HG03432 (cell line): ENCODE measurements around the gene RNF26.
A peak's percentile ranks its signal among the peaks of the same experiment; 100 is the strongest.

Source experiments
- ATAC-seq: cut with Tn5 transposase; IDR thresholded peaks from one replicate; pipeline ENCODE4 v1.9.1; 2021; ENCODE audit warnings: mild to moderate bottlenecking, moderate library complexity; ENCODE audit not compliant: unreplicated experiment

The RNF26 gene

DNA sequence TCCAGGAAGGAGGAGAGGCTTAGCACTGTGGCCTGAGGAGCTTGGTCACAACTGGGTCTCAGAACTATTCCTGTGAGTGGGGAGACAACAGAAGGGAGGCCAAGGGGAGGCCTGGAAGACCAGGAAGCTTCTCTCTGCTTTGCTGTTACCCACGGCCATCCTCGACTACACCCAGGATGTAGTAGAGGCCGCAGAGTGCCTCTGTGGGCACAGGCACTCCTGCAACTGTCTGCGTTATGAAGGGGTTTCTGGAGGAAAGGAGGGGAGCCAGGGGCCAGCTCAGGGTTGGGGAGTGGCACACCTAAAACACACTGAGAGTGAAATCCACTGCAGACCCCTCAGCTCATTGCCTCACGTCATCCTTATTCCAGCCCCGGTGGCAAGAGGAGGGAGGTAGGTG lies 16.0 kb downstream of the RNF26 start:
- ATAC-seq = no peak

DNA sequence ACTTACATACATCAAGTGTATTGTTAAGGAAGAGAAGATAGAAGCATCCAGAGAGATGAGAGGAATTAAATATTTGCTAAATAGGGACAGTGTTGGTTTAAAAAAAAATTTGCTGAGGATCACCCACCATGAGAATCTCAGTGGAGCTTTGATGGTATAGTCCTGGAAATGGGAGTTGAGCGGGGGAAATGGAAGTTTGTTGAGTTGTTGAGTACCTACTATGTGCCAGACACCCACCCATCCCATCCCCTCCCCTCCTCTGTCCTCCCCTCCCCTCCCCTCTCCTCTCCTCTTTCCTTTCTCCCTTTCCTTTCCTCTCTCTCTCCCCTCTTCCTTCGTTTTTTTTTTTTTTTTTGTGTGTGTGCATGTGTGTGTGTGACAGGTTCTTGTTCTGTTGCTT lies 16.9 kb downstream of the RNF26 start:
- no peak for ATAC-seq

DNA sequence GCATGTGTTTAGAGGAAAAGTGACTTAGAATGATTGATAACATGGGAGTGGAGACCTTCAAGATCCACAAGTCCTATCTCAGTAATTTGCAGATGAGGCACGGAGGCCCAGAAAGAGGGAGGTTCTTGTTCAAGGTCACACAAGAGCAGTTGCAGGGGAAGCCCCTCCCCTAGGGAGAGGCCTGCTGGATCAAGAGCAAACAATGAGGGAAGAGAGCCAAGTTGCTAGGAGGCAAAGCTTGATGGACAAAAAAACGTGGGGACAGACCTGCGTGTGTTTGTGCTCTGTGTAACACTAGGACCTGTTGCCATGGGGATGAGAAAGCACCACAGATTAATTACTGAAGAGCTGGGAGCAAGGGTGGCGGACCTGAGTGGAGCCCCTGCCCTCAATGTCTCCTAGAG lies 18.5 kb downstream of the RNF26 start:
- no peak for ATAC-seq

DNA sequence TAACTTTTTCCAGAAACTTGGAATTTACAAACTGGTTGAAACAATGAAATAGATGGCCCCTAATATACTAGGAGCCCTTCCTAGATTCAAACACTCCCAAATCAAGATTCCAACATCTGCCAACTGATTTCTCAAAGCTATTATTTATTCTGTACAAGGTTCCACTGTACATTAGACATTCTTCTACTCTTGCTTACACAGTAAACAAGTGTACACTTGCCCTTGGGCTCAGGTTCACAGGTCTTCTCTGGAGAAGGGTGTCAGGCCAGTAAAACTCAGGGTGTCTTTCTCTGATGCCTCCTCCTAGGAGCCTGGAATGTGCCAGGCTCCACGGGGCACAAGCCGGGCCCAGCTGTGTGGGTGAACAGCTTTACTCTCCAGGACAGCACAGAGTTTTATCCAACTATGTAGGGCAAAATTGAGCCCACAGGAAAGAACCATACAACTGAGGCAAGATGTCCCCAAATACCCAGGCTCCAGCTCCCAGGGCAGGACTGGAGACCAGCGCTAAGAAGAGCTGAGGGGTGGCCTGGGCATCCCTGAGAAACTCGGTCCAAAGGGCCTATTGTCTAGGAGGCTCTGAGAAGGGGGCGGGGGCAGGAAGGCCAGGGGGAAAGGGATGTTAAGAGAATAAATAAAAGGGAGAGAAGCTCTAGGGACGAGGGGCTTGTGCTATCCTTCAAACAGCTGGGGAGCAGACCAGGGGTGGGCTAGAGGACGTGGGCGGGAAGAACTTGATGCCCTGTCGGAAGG lies 20.9 kb downstream of the RNF26 start:
- ATAC-seq = no peak

DNA sequence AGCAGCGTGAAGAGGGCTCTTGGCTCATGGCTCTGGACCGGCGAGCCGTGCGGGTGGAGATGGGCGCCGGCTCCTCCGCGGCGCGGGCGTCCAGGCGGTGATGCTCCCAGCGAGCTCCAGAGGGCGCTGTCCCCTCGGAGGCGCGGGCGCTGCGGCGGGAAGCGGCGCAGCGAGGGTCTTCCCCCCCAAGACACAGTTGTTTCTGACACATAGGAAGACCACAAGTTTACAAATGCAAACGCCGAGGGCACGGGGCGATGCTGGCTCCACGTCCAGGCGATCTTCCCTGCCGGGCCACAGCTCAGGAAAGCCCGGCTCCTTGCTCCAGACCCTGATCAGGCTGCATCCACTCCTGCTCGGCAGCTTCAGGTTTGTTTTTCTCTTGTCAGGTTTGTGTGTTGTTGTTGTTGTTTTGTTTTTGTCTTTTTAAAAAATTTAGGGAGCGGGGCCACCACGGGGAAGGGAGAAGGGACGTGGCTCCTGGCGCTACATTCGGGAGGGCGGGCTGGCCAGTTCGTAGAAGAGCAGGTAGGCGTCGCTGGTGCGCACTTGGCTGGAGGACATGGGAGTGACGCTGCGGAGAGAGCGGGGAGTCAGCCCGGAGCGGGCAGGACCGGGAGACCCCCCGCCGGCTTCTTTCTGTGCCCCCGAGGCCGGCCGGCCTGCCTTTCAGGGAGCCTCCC lies 22.2 kb downstream of the RNF26 start:
- ATAC-seq = peak; percentile 78

DNA sequence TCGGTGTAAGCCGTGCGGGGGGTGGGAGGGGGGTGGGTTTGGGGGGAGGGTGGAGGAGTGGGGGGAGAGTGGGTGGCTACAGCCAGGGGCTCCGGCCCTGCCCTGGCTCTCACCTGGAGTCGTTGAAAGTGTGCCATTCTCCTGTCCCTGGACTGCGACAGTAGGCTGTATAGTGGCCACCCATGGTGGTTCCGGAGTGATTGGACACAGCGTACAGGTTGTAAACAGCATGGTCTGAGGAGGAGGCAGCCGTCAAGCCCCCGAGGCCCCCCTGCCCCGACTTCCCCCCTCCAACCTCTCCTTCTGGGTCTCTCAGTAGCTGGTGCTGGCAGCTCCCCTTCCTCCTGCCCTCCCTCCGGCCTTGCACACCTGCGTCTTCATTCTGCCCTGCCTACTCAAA lies 22.7 kb downstream of the RNF26 start:
- ATAC-seq = no peak

DNA sequence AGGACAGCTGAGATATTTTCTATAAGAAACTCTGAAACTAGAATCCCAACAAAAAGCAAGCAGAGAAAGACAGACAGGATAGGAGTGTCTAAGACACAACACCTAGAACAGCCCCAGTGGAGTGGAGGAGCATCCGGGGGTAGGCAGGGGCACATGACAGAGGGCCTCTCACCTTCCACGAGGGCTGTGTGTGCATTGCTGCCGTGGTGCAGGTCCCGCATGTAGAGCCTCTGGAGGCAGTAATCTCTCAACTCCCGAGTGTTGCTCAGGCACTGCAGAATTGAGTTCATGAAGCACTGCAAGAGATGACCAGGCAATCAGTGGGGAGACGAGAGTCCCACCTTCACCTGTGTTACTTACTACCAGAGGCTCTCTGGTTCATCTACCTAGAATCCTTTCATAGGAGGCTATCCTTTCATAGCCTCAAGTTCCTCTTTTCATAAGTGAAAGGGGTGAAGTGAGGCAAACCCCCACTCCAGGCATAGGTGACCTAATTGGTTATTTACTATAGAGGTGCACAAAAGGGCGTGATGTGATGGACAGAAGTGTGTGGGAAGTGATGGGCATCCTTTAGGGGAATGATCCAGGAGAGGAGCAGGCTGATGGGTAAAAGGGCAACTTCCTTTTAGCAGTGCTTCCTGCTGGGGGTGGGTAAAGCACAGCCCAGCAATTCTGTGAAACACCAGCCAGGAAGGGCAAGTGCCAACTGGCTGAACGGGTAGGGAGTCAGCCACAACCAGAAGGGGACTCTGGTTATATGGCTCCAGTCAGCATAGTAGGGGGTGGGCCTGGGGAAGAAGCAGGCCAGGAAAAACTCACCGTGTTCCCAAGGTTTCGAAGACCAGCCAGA lies 25.3 kb downstream of the RNF26 start:
- no peak for ATAC-seq

DNA sequence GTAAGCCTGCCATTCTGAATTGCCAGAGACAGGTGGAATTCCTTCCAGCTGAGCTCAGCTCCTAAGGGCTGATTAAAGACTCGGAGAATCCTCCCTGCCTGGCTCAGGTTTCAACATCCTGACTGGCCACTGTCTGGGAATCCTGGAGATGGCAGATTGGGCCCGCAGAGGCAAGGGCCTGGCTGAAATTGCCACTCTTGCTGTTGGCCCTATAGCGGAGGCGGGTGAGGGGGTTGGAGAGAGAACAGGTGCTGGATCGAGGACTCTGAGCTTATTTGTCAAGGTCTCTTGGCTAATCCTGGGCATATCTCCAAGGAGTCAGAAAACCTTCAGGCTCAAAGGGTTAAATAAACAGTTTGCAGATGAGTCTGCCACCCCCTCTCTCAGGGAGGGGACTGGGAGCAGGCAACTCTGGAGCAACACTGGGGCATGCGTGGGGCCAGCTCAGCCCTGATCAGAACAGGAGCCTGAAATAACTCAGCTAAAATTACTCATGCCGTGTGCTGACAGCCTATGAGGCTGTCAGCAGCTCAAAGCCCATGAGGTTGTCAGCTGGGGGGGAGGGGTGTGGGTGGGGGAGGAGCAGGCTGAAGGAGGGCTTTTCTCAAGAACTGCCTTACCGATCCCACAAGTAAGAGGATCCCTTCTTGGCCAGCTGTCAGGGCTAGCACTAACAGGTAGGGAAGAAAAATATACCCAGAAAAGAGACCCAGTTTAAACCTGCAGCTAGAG lies 26.9 kb downstream of the RNF26 start:
- no peak for ATAC-seq

DNA sequence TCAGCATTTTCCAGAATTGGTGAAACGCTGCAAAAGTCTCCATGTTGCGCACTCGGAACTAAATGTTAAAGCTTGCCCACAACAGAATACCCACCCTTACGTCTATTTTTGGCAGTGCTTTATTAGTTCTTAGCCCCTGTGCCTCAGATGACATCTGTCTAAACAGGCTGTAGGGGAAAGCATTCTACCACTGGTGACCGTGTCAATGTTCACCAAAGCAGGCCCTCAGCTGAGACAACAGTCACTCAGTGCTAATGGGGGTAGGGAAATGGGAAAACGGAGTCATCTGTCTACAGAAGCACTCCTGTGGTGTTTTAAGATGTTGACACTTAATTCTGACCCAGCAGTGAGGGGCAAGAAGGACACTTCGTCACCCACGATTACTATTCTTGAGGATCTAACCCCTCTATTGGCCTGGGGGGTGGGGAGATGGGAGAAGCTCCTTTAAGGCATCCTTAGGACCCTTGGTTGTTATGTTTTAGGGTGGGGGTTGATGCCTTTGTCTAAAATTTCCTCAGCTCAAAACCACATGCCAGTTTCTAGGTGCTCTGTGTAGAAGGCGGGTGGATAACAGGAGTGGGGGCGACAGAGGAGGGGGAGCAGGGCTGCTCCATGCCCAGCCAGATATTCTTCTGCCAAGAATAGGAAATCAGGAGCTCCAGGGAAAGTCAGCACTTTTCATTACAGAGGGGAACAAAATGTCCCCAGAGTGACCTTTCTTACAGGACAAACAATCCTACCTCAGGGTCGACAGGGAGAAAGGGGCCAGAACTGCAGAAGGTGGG lies 27.8 kb downstream of the RNF26 start:
- no peak for ATAC-seq

DNA sequence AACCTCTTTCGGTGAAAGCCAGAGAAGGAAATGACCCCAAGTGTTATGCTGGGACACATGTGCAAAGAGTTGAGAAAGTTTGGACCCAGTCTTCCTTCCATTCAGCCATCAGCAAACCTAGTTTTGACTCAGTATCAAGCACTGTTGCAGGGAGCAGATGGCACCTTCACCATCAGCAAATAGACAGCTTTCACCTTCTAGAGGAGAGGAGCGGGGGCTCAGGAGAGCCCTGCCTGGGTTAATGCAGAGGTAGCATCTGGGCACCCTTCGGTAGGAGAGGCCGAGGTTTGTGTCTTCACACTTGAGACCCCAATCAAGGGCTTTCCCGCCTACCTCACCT lies 28.4 kb downstream of the RNF26 start:
- no peak for ATAC-seq

DNA sequence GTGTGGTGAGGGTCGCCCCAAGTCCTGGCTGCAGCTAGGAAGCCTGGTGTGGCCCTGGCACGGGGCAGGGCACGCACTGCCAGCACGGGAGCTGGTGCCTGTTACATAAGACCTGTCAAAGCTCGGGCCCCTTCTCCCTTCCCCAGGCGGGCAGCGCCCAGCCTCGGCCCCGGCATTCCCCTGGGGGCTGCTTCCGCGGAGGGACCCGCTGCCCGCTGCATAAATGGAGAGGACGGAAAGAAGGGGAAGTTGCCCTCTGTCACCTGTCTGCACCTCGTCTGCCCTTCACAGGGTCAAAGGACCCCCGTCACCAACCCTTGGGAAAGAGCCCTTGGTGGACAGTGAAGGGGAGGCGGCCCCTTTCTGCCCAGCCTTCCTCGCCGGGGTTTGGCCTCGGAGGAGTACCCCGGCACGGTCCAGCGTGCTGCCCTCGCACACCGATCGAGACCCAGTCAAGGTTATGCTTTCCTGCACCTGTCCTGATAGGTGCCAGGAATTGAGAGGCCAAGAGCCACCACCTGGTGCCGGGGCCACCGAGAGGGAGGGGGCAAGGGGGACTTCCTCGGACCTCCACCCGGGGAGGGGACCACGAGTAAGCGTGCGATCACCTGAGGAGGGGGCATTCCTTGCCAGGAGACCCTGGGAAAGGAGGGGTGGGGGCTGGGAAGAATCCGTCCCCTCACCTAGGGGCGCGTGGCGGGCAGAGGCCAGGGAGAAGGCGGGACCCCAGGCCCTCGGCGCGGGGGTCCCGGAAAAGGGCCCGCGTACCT lies 28.9 kb downstream of the RNF26 start:
- no peak for ATAC-seq

DNA sequence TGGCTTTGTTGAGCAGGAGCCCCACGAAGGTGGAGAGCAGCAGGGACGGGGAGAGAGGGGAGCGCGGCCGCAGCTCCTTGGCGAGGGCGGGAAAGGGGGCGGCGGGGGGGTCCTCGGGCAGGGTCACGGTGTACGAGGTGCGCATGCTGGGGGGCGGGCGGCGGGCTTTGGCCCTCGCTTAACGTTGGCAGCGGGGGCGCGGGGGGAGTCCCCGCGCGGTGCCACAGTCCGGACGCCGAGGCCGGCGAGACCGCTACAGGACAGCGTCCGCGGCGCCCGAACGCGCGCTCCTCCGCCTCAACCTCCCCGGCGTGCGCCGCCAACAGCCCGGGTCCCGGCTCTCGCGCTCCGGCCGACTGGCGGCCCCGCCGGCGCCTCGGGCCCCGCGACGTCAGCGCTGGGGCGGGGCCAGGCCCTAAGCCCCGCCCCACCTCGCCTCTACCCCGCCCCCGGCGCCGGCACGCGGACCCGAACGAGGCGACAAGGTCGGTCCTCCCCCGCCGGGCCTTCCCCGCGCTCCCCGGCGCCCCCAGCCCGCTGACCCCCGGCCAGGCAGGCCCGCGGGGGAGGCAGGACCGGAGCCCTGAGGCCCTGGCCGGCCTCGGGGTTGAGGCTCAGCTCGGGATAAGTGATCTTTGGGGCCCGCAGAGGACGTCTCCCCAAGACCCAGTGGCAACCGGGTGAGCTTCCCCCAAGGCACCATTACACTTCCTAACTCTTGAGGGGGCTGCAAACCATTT lies 29.7 kb downstream of the RNF26 start:
- ATAC-seq = no peak

DNA sequence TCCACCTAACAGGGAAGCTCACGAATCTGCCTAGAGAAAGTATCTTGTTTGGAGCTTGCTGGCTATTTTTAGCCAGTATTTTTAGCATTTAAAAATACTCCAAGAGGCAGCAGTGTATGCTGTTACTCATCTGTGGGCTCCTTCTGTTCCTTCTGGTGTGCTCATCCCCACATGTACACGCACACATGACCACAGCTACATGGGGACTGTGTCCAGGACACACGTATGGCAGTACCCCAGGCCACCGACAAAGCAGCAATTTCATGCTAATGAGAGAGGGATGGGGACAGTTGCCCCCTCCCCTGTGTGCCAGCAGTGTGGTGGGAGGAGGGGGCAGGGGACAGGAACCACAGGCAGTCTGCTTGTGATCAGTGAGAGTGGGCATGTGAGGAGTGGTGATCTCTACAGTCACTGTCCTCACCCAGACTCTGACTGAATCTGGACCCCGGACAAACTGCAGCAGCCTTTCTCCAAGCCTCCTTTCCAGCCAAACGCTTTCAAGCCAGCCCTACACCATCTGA lies 30.8 kb downstream of the RNF26 start:
- no peak for ATAC-seq

DNA sequence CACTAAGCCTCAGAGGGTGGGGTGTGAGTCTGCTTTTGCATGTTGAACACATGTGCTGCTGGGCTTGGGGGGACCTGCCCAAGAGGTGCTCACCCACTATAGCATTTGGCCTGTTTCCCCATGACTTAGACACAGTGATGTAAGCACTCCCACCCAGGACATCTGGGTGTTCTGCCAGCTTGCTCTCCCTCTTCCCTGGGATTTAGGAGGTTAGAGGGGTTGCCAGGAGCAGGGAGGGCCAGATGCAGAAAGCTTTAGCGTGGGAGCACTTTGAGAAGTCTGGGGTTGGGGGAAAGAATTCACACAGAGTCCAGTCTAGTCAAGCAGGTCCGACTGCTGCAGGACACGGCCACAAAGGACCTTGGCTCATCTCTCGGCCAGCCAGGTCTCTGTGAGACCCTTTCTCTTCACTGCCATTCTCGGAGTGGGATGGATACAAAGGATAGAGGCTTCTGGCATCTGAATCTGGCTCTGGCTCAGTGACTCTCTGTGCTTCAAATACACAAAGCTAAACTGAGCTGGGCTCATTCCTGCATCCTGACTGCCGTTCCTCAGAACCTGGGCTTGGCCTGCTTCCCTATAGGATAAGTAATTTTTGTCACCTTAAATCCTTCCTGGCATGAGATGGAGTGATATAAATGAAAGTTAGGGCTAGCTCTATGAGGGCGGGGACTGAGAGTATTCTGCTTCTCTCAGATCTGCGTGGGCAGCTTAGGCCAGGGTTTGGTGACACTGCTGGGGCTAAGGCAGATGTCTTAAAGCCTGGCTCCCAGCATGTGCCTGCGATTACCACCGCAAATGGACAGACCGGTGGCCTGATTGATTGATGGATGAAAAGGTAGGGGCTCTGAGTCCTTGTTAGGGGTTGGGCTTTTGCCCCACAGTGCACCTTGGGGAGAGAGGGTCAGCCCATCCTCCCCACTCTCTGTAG lies 32.6 kb downstream of the RNF26 start:
- no peak for ATAC-seq

DNA sequence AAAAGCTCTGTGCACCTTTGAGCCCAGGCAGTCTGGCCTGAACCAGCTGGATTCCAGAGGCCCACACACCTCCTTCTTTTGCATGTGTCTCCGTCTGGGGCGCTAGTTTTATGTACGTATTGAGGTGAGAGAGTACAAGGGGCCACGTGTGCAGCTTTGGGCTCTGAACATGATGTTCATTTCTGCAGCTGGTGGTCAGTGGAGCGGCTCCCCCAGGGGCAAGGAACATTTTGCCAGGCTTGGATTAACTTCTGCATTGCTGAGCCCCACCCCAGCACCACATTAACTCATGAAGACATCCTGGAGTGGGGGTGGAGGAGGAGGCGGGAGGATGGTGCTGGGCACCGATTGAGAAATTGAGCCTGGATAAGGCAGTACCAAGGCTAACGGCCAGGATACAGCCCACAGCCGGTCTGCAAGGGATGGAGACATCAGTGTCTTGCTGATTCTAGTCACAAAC lies 33.4 kb downstream of the RNF26 start:
- no peak for ATAC-seq

DNA sequence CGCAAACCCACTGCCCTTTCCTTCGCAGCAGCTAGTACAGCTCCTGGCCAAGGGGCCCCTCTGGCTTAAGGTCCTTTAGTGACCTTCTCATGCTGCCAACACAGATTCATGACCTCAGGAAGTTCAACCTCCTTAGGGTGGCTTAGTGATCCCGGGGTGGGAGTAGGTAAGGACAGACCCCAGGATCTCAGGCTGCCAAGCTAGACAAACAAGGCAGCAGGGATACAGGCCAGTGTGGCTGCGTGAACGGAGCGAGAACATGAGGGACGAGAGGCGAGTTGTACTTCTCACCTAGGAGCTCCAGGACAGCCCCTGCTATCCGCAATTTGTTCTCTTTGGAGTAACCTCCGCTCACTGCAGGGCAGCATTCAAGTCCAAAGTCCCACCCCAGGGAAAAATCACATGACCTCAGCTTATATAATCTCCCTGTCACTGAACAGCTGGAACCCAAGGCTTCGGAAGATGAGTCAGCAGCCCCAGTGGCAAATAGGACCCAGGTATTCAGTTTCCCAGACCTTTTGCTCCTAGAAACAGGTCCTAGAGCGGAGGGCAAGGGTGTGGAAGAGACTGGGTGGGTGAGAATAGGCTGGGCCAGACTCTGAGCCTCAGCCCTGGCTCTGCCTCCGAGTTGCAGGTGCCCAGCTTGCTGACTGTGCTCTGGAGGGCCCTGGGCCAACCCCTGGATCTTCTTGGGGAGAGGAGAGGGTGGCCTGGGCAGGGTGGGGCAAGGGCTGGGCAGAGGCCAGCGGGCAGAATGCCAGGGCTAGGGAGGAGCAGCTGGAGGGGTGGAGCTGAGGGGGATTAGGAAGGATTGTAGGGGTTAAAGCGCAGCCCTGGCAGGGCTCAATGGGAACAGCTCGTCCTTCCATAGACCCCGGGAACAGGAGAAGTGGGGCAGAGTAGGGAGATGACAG lies 34.1 kb downstream of the RNF26 start:
- no peak for ATAC-seq
